Measurements from ENCODE around the gene ZNF212. TPM values are rescaled to one million over a fixed set of nuclear protein-coding genes. Genes with fewer than 3 reads are reported as not detected.

ZNF212 gene
- 4.3 and 5.3 TPM in 2 replicates for total RNA-seq

GRCh38 chr7:149239345-149240143 lies at the start of gene ZNF212:
ZNF212 (plus strand) TSS chr7:149239651; CDS start chr7:149239779, 128 bp downstream.

DNA sequence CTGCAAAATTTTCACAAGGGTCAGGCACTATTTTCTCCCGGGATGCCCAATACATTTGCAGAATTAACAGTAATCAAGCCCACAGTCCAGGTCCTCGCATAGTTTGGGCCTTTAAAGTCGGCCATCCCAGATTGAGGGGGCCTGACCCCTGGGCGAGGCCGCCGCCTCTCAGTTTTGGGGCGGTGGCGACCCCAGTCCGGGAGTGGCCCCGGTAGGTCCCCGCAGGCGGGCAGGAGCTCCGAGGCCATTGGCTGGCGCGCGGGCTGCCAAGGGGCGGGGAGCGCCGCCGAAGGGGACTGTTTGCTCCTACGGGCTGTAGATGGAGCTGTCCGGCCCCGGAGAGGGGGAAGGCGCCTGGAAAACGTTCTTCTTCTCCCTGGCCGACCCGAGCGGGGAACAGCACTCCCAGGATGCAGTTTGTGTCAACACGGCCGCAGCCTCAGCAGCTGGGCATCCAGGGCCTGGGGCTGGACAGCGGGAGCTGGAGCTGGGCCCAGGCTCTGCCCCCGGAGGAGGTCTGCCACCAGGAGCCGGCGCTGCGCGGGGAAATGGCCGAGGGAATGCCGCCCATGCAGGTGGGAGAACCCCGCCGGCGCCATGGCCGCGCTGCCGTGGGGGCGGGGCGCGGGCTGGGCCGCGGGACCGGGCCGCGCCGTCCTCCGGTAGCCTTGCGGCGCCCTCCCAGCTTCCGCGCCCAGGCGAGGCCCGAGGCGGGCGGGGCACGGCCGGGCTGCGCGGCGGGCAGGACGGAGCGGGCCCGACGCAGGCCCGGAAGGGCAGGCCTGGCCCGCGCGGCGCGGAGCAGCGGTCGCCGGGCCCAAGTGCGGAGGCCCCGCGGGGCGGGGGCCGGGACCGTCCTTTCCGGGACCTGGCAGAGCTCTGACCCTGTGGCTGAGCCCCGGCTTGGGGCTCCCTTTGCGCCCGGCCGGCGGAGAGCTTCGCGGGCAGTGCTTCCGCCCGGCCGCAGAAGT lies 44.0 kb upstream of the ZNF212 start, which contains the start of gene ZNF282:
Gene ZNF282 (plus strand): TSS at position 367 of the 971 bp plus-strand sequence. CDS start 44 bp downstream, at position 411.

GRCh38 chr7:149261829-149262617 lies 22.6 kb downstream of the ZNF212 start, which contains the start of gene ZNF783:
ZNF783 (plus strand) TSS chr7:149262196; CDS start chr7:149262334, 138 bp downstream.

Other genes with a start within 250 kb of the ZNF212 start
- gene PDIA4, start 211.1 kb upstream of the ZNF212 start, total RNA-seq: 437 and 505 TPM in 2 replicates
- gene ZNF786, start 148.9 kb upstream of the ZNF212 start, total RNA-seq: 4.6 and 7.1 TPM in 2 replicates
- gene ZNF425, start 113.3 kb upstream of the ZNF212 start, total RNA-seq: 2.5 and 3.7 TPM in 2 replicates
- 10.2 and 10.4 TPM in 2 replicates for gene ZNF398, start 92.2 kb upstream of the ZNF212 start, total RNA-seq
- gene ZNF282, start 44.1 kb upstream of the ZNF212 start, total RNA-seq: 26.1 and 31.5 TPM in 2 replicates
- 10.6 and 15.7 TPM in 2 replicates for gene ZNF783, start 22.5 kb downstream of the ZNF212 start, total RNA-seq
- 5.7 and 8.1 TPM in 2 replicates for gene ZNF777, start 221.4 kb downstream of the ZNF212 start, total RNA-seq

Data from smooth muscle cell of the pulmonary artery (primary cell).